GM21723 (cell line): ENCODE data around the gene SPDYE3.

Experiments
- ATAC-seq: cut with Tn5 transposase; IDR thresholded peaks from one replicate; pipeline ENCODE4 v1.9.1; 2021; ENCODE audit warnings: mild to moderate bottlenecking, moderate library complexity; ENCODE audit not compliant: unreplicated experiment

SPDYE3 gene

DNA sequence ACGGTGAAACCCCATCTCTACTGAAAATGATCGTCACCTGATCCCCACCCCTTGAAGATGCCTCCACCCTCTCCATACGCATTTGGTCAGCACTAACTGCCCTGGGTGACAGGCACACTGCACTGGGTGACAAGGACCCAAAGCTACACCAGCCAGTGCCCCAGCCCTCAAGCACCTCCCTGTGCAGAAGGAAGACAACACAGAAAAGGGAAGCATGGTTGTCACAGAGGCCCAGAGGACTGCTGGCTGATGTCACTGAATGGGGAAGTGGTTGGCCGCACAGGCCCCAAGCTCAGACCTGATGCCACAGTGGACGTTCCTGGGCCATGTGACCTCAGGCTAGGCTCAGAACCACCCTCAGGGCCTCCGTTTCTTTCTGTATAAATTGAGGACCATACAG is 61.6 kb downstream of the SPDYE3 start:
- ATAC-seq: peak; percentile 63

- ATAC-seq: no peak
Measured at GRCh38 chr7:100370303-100370702, 62.8 kb downstream of the SPDYE3 start.

- no peak for ATAC-seq
Measured at GRCh38 chr7:100370746-100371145, 63.2 kb downstream of the SPDYE3 start.

GRCh38 chr7:100371561-100372171 is 64.2 kb downstream of the SPDYE3 start:
- no peak for ATAC-seq
